GM21529 (cell line): ENCODE measurements around the gene GORASP2.
"Not testable (repeated sequence)": the region's sequence is repeated elsewhere in the genome, so short reads cannot be mapped to it uniquely, and the experiment has no call there.

ENCODE experiments used
- ATAC-seq: cut with Tn5 transposase; IDR thresholded peaks from one replicate; pipeline ENCODE4 v1.9.1; 2021; ENCODE audit not compliant: unreplicated experiment

Gene GORASP2

GRCh38 chr2:170928824-170929685 is at the start of gene GORASP2:
GORASP2 (plus strand) TSS chr2:170929253; CDS start chr2:170929341, 88 bp downstream.
- peak; percentile 90 for ATAC-seq

- ATAC-seq: no peak
Measured at GRCh38 chr2:170881840-170882239, 47.2 kb upstream of the GORASP2 start.

- ATAC-seq: no peak
Measured at GRCh38 chr2:170882758-170883157, 46.3 kb upstream of the GORASP2 start.

GRCh38 chr2:170883683-170884082 is 45.4 kb upstream of the GORASP2 start:
- ATAC-seq: no peak

DNA sequence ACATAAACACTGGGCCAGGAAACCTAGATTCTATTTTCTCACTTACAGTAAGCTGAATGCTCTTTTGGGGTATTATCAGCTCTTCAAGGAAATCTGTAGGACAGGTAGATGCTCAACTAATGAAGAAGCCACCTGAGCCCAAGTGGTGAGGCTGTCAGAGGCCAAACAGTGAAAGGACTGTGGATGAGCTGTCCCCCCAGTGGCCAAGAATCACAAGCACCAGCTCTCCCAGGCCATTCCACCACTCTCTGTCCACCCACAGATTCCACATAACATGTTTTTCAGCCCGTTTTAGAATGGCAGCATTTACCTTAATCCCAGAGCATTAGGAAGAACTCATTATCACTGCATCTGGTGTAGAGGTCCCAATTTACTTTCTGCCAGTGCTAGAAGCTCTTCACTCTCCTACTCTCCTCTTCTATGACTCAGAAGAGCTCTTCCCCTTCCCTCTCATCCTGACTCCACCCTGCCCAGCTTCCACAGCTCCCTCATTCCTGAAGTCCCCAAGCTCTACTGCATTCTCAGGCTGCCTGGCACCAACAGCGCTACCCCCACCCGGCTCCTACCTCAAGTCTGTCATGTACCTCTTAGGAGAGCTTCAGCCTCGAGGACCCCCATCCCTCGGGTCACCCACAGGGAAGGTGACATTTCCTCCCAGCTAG is 43.8 kb upstream of the GORASP2 start:
- ATAC-seq: no peak

- no peak for ATAC-seq
Measured at GRCh38 chr2:170886386-170886785, 42.7 kb upstream of the GORASP2 start.

DNA sequence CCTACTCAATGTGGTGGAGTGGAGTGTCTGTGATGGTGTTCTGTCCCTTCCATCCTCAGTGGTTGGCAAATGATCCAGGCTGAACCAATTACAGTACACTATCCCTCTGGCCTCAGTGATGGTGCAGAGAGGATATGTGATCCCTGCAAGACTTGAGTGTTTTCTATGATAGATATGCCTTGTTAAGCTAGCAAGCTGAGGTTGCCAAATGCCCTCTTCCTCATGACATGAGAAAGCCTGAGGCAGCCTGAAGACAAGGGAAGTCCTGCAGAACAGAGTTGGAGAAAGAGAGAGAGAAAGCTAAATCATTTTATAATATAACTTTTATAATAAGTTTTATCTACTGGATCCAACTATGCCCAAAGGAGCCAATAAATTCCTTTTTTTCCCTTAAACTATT is 41.6 kb upstream of the GORASP2 start:
- ATAC-seq: no peak

- ATAC-seq: no peak
Measured at GRCh38 chr2:170887896-170888295, 41.2 kb upstream of the GORASP2 start.

GRCh38 chr2:170891893-170892292 is 37.2 kb upstream of the GORASP2 start:
- ATAC-seq: no peak

- no peak for ATAC-seq
Measured at GRCh38 chr2:170892391-170892951, 36.6 kb upstream of the GORASP2 start.

GRCh38 chr2:170895023-170895757 is 33.9 kb upstream of the GORASP2 start:
- ATAC-seq: no peak

DNA sequence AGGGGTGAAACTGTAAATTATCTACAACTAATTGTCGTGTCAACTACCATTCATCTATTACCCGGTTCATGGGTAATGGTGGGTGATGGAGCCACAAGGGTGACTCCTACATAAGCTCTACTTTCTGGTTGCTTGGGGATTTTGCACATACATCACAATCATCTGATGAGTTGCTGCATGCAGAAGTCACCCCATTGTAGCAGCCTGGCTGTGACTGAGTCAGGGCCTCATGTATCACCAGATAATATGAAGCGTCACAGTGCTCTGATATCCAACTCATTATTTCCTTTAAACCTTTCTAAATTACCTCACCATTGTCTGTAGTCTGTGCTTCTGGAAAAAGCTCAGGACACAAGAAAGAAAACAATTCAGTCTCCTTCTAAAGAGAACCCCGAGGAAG is 32.4 kb upstream of the GORASP2 start:
- no peak for ATAC-seq

- no peak for ATAC-seq
Measured at GRCh38 chr2:170897108-170897507, 31.9 kb upstream of the GORASP2 start.

DNA sequence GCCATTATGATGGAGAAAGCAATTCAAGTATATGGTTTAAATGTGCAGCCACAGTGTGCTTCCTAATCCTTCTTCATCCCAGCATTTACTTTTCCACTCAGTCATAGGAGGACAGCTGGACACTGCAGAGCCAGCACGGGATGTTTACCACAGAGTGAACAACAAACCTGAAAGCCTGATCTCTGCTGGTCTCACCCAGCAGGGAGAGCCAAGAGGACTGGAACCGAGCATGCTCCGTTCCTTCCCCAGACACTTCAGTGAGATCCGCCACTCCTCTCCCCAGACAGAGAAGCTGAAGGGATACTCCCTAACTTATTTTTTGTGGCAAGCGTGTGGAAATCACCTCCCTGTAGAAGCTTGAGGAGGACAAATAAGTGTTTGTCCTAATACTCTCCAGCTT is 23.2 kb upstream of the GORASP2 start:
- no peak for ATAC-seq

GRCh38 chr2:170911314-170911889 is 17.7 kb upstream of the GORASP2 start:
- no peak for ATAC-seq

- ATAC-seq: not testable (repeated sequence)
Measured at GRCh38 chr2:170914994-170915666, 13.9 kb upstream of the GORASP2 start.

DNA sequence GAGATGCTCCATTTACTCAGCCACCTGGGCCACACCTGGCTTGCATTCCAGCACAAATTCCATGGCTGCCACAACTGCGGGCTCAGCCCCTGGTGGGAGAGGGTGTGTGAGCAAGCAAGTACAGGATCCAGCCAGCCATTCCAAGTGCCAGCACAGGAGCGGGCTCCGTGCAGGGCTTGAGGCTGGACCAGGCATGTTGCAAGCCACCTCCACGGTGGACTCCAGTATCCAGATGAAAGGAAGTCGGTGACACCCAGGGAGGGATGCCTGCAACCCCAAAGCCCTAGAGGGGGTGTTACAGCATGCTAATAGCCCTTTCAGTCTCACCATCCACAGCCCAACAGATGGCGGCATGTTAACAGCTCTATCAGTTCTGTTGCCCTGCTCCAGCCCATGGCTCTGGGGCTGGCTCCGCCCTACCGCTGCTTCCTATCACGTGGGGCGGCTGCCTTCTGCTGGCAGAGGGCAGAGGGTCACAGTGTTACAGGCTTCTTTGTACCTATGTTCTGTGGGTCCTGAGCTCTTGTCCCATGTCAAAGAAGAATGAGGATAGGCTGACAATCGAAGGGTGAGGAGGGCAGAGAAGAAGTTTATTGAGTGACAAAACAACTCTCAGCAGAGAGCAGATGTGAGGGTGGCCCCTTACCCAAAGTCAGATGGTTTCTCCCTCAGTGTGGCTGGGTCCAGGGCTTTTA is 11.7 kb upstream of the GORASP2 start:
- no peak for ATAC-seq

- no peak for ATAC-seq
Measured at GRCh38 chr2:170917957-170918356, 11.1 kb upstream of the GORASP2 start.

DNA sequence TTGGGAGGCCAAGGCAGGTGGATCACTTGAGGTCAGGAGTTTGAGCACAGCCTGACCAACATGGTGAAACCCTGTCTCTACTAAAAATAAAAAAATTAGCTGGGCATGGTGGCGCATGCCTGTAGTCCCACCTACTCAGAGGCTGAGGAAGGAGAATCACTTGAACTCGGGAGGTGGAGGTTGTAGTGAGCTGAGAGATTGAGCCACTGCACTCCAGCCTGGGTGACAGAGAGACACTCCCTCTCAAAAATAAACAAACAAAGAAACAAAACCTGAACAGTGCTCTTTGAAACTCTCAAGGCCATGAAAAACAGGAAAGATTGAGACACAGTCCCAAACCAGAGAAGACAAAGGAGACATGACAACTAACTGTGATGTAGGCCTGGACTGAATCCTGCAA is 7.2 kb upstream of the GORASP2 start:
- ATAC-seq: not testable (repeated sequence)
